Activated CD4-positive, alpha-beta T cell treated with anti-CD3 and anti-CD28 coated beads, Interleukin-2, Interleukin-4, amounts not matched to agents 100 ng/mL and 50 ng/mL, durations not matched to agents 16 hours and 8 hours (primary cell): ENCODE measurements around the gene TIMMDC1.
"Not testable (repeated sequence)": the region's sequence is repeated elsewhere in the genome, so short reads cannot be mapped to it uniquely, and the experiment has no call there.

Source experiments
- DNase-seq: peaks from one replicate; pipeline ENCODE4 v3.0.0-alpha.2; 2020; ENCODE audit warnings: low spot score

TIMMDC1 gene

GRCh38 chr3:119557192-119557876 lies 59.0 kb downstream of the TIMMDC1 start:
- no peak for DNase-seq

- DNase-seq = peak; percentile 27
Measured at GRCh38 chr3:119557877-119558269, 59.5 kb downstream of the TIMMDC1 start.

- no peak for DNase-seq
Measured at GRCh38 chr3:119558626-119559317, 60.4 kb downstream of the TIMMDC1 start.

- peak; percentile 86 for DNase-seq
Measured at GRCh38 chr3:119559441-119559963, 61.2 kb downstream of the TIMMDC1 start, which contains the start of gene CD80. Gene CD80, minus strand, starts transcription at chr3:119559614. Its CDS starts 1,886 bp downstream, at chr3:119557728.

GRCh38 chr3:119560160-119560559 lies 61.8 kb downstream of the TIMMDC1 start:
- DNase-seq = no peak

- DNase-seq = peak; percentile 73
Measured at GRCh38 chr3:119562307-119562961, 64.1 kb downstream of the TIMMDC1 start.

GRCh38 chr3:119563334-119563733 lies 65.0 kb downstream of the TIMMDC1 start:
- not testable (repeated sequence) for DNase-seq

- no peak for DNase-seq
Measured at GRCh38 chr3:119569156-119569555, 70.8 kb downstream of the TIMMDC1 start.

- DNase-seq = no peak
Measured at GRCh38 chr3:119570229-119570628, 71.9 kb downstream of the TIMMDC1 start.

GRCh38 chr3:119571230-119571629 lies 72.9 kb downstream of the TIMMDC1 start:
- no peak for DNase-seq

- no peak for DNase-seq
Measured at GRCh38 chr3:119571688-119572087, 73.3 kb downstream of the TIMMDC1 start.
